IPS-18c (cell line): ENCODE results near the gene NDUFB2.
"Not testable (repeated sequence)": the region's sequence is repeated elsewhere in the genome, so short reads cannot be mapped to it uniquely, and the experiment has no call there.

ENCODE experiments used
- H3K4me3 ChIP-seq: 2 replicates; pipeline ENCODE4 v1.7.0; 2013; ENCODE audit warnings: low read depth, mild to moderate bottlenecking, low read length, moderate library complexity; ENCODE audit not compliant: insufficient read depth
- H3K9me3 ChIP-seq: one replicate; pipeline ENCODE4 v1.6.1; 2013; ENCODE audit warnings: mild to moderate bottlenecking, low read length, moderate library complexity; ENCODE audit not compliant: control insufficient read depth, insufficient read depth

NDUFB2 gene

DNA sequence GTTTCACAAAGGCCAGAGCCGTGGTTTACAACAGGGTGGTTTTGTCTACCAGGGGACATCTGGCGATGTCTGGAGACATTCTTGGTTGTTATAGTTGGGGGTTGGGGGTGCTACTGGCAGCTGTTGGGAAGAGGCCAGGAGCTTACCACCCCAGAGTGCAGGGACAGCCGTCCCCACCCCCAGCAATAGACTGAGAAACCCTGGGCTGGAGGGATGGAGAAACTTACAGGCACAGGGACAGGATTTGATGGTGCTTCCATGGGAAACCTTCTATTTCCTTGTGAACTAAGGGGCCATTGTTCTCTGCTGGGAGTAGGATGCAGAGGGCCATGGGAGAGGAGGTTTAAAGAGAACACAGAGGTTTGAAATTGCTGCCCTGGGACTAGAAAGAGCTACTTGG is 12.9 kb upstream of the NDUFB2 start:
- Histone ChIP-seq H3K4me3 (no peak overlapping the region), H3K9me3 (no peaks in the 10 kb centered on the region)

DNA sequence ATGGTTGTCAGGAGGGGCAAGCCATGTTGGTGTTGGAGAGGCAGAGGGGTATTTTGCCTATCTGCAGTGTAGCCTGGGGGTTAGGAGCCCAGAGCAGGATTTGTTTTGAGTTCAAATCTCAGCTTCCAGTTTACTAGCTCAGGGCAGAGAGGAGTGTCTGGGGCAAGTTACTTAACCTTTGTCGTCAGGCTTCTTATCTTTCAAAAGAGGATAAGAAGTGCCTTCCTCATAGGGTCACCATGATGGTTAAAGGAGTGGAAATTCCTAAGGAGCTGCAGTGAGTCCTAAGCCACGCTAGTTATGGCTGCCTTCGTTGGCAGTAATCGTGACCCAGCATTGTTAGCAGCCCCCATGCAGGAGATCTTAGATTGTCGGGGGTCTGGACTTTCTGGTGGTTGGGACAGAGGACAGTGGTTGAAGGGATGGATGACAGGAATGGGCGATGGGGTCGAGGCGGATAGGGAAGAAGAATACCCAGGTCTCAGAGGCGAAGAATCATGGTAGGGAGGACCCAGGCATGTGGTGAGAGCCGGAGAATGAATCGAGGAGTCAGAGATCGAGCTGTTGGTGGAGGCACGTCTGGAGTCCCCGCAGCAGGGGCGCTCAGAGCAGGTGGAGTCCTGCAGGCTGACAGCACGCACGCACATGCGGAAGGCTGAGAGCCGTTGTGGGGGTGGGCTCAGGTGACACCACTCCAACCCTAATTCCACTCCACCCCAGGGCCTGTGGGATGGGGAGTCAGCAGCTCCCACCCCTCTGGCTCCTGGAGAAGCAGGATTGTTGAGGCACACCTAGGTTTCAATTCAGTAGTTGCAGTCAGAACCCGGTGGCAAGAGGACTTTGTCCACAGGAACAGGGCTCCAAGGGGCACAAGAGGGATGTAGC is 12.2 kb upstream of the NDUFB2 start:
- Histone ChIP-seq H3K9me3 (no peaks in the 10 kb centered on the region), H3K4me3 (no peak overlapping the region)

DNA sequence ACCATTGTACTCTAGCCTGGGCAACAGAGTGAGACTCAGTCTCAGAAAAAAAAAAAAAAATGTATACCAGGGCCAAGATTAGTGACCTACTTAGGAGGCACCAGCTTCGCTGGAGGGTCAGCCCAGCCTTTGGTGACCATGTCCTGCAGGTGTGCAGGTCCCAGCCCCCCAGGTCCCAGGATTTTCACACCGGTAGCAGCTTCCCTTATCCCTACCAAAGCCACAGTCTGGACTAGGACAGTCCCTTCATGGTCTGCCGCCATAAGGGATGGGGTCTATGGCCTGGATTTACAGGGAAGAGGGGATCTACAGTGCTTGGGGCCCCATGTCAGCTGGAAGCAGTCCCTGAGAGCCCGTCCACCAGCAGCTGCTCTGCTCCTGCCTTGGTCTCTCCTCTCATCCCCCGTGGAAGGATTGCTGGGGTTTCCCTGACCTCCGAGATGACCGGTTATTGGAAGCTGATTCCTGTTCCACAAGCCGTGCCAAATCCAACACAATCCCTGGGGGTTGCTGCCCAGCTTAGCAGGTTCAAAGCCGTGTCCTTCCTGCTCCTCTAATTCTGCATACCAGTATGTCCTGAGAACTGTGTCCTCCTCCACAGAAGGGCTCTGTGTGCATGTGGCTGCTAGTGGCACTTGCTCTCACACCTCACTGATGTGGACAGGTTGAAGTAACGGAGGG is 11.0 kb upstream of the NDUFB2 start:
- H3K9me3 ChIP-seq: no peaks in the 10 kb centered on the region
- H3K4me3 ChIP-seq: no peak overlapping the region

DNA sequence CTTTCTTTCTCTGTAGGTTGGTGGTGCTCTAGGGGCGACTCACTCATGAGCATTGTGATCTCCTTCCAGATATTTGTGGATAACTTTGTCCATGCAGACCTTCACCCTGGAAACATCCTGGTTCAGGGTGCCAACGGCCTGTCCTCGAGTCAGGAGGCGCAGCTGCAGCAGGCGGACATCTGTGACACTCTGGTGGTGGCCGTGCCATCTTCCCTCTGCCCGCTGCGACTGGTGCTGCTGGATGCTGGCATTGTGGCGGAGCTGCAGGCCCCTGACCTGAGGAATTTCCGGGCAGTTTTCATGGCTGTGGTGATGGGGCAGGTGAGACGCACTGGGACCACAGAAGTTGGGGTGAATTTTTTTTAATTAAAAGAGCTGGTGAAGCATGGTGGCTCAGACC is 9.6 kb upstream of the NDUFB2 start:
- H3K4me3 ChIP-seq: no peak overlapping the region
- H3K9me3 ChIP-seq: no peaks in the 10 kb centered on the region

DNA sequence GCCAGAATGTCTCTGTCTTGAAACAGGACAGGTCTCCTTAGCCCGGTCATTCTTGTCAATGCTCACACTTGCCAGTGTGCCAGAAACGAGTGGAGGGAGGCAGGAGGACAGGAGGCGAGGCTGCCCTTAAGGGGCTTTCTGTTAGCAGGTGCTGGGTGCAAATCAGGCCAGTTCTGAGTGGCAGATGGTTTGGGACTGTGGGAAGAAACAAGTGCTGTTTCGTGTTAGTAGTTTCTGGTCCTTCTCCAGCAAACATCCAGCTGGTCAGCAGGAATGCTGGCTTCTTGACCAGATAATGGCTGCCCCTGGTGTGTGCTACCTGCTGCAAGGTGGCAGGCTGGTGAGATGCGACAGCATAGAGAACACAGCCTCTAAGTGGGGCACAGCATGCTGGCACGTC is 8.2 kb upstream of the NDUFB2 start:
- H3K4me3 ChIP-seq: no peak overlapping the region
- H3K9me3 ChIP-seq: no peaks in the 10 kb centered on the region

DNA sequence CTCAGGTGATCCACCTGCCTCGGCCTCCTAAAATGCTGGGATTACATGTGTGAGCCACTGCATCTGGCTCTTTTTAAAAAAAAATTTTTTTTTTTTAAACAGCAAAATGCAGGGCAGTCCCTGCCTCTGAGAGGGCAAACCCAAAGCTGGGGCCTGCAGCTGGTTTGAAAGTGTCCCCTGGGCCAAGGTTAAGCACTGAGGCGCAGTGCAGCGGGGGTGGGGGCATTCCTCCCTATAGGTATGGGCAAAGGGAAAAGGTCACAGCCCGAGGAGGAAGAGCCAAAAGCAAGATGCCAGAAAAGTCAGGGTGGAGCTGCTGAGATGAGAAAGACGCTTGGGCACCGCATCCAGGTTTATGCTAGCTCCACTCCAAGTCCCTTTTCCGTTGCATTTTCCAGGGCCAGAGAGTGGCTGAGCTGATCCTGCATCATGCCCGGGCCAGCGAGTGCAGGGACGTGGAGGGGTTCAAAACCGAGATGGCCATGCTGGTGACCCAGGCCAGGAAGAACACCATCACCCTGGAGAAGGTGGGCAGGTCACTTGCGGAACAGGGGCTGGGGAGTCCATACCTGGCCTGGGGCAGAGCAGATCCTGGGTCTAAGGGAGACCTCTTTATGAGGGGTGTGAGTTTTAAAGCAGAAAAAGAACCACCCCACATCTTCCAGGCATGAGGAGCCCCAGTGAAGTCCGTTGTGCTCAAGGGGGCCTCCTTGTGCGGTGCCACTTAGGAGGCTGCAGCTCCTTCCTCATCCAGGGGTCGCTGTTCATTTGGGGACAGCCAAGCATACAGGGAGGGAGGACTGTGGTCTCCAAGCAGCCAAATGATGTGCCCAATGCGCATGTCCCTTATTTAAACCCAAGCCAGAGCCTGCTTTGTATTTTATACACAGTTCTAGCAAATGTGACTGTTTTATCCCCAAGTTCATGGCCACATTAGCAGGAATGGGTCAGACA is 7.0 kb upstream of the NDUFB2 start:
- Histone ChIP-seq H3K4me3 (no peak overlapping the region), H3K9me3 (no peaks in the 10 kb centered on the region)

DNA sequence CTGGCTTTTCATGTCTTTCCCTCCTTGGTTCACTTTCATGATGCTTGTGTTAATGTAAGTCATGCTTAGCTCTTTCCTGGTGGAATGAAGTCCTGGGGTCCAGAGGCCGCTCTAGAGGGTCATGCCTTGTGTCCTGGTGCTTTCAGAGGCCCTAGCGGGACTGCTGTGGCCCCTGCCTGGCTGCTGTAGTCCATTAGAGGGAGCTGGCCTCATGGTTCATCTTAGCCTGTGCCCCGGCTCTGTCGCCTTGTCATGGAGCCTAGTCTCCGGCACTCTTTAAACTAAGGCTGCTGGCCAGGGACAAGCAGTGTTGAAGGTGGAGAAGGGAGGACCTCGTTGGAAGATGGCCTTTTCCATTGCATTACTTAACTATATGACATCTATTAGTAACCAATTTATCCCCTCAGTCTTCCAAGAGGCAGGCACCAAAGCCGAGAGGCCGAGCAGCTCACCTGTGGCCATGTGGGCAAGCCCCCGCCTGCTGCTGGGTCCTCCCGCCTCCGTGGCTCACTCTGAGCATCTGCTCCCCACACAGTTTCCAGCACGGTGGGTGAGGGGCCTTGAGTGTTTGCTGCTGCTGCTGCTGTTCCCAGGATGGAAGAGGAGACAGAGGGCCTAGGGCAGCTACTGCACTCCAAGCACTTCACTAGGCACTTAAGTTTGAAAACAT is 5.0 kb upstream of the NDUFB2 start:
- Histone ChIP-seq H3K4me3 (no peak overlapping the region), H3K9me3 (no peaks in the 10 kb centered on the region)

DNA sequence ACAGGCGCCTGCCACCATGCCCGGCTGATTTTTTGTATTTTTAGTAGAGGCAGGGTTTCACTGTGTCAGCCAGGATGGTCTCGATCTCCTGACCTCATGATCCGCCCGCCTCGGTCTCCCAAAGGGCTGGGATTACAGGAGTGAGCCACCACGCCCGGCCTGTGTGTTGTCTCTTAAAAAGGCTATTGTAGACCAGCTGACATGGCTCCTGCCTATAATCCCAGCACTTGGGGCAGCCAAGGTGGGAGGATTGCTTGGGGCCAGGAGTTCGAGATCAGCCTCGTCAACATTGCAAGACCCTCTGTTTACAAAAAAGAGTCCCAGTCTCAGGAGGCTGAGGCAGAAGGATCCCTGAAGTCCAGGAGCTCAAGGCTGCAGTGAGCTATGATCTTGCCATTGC is 2.7 kb upstream of the NDUFB2 start:
- H3K9me3 ChIP-seq, H3K4me3 ChIP-seq: not testable (repeated sequence)

DNA sequence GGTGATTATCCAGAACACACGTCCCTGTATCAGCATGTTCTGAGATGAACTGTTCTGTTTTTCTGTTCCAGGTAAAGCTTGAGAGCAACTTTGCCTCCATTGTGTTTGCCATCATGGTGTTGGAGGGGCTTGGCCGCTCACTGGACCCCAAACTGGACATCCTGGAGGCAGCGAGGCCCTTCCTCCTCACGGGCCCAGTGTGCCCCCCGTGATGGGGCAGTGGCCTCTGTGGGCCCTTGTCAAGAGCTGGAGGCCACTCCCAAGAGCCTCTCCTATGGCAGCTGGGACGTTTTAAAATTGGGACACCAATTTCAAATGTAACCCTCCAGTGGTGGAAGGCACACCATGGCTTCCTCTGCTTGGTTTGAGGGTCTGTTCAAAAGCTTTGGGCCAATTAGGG is 1.9 kb upstream of the NDUFB2 start:
- Histone ChIP-seq H3K9me3 (peaks cover 2% of the 10 kb centered on the region), H3K4me3 (no peak overlapping the region)

DNA sequence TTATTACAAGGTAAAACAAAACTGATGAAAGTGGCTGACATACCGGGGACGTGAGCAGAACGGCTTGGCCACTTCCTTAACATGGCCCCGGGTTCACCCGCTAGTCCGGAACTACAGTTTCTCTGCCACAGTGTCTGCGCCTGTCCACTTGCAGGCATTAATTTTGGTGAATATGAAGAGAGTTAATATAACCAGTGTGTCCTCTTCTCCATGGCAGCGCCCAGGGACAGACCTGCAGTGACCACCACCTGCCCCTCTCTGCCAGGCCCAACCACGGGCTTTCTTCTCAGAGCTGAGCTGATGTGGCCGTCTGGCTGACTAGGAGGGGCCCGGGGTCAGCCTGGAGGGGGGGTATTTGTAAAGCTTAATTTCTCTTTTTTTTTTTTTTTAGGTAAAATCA is 1.1 kb upstream of the NDUFB2 start:
- no peak overlapping the region for H3K4me3 ChIP-seq
- H3K9me3 ChIP-seq: peaks cover 2% of the 10 kb centered on the region

DNA sequence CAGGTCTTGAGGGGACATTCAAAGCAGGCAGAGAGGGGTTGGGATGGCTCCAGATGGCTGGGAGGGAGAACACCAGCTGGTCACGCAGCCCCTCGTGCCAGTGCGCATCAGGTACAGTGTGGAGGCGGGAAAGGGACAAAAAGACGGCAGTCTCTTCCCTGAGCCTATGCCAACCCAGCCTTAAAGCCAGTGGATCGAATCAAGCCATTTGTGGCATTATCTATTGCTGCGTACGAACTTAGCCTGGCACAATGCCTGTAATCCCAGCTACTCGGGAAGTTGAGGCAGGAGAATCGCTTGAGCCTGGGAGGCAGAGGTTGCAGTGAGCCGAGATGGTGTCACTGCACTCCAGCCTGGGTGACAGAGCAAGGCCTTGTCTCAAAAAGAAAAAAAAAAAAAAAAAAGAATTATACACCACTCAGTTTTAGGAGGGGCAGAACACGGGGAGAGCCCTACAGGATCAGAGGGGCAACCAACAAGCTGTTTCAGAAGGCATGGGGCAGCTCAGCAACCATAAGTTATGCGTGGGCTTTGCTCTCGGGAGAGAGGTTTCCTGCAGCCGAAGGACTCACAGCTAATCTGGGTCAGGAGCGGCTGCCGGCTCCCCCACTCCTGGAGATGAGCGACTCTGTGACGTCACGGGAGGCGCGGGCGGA is 356 bp upstream of the NDUFB2 start:
- Histone ChIP-seq H3K9me3 (peaks cover 2% of the 10 kb centered on the region), H3K4me3 (peak overlapping the region; percentile 99)

DNA sequence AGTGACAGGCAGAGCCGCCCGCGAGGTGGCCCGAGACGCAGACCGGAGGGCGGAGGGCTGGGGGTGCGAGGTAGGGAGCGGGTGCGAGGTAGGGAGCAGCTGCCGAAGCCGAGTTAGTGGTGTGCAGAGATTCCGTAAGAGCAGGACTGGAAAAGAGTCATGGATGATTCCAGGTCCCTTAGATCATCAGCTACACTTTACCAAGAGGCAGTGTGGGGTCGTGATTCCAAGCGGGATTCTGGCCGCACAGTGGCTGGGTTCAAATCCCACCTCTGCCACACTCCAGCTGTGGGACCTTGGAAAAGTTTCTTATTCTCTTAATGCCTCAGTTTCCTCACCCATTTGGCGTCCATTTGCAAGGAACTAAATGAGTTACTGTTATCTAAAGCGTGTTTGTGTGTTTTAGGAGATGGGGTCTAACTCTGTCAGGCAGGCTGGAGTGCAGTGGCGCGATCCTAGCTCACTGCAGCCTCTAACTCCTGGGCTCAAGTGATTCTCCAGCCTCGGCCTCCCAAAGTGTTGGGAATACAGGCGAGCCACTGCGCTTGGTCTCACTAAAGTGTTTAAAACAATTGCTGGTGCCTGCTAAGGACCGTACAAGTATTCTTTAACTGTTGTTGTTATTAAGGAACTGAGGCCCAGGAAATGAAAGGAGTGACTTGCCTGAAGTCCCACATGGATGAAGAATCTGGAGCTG is 1.1 kb downstream of the NDUFB2 start:
- peaks cover 2% of the 10 kb centered on the region for H3K9me3 ChIP-seq
- peak overlapping the region; percentile 99 for H3K4me3 ChIP-seq

DNA sequence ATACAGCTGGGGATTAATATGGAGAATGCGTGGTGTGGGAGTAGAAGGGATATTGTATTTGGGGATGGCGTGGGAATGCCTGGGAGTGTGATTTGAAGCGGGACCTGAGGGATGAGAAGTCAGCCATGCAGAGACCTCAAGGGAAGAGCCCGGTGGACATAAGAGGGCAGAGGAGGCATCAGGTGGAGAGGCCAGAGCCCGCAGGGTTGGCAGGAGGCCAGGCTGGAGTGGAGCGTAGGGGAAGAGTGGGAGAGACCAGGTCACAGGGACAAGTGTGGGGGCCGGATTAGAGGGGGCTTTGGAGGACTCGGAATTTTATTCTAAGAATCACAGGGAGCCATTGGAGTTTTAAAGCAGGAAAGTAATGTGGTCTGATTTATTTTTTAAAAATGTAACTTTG is 2.0 kb downstream of the NDUFB2 start:
- Histone ChIP-seq H3K9me3 (peaks cover 2% of the 10 kb centered on the region), H3K4me3 (no peak overlapping the region)

DNA sequence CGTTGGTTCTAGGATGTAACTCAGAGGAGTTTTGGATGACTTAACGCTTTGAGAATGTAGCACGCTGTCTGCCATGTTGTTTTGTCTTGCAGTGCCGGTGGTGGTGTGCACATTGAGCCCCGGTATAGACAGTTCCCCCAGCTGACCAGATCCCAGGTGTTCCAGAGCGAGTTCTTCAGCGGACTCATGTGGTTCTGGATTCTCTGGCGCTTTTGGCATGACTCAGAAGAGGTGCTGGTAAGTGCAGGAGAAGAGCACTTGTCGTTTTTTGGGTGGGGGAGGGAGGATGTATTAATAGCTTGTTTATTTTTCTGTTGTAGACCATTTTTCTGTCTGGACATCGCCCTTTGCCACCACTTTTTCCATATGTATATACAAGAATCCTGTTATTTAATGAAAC is 6.3 kb downstream of the NDUFB2 start:
- Histone ChIP-seq H3K9me3 (no peaks in the 10 kb centered on the region), H3K4me3 (no peak overlapping the region)

DNA sequence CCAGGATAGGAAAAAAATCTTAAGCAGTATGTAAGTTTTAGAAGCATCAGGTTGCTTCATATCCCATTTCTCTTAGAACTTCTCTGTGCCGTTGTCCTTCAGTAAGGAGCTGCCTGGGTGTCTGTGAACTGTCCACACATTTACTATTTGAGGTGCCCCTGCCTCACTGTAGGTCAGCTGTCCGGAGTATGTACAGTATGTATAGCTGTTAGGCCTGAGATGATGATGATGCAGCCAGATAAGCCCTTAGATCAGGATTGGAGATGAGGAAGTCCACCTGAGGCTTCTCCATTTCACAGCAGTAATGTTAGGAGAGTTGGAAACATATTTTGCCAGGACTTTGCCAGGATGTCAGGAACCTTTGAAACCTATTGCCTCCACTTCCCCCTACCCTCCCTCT is 7.7 kb downstream of the NDUFB2 start:
- no peaks in the 10 kb centered on the region for H3K9me3 ChIP-seq
- no peak overlapping the region for H3K4me3 ChIP-seq

DNA sequence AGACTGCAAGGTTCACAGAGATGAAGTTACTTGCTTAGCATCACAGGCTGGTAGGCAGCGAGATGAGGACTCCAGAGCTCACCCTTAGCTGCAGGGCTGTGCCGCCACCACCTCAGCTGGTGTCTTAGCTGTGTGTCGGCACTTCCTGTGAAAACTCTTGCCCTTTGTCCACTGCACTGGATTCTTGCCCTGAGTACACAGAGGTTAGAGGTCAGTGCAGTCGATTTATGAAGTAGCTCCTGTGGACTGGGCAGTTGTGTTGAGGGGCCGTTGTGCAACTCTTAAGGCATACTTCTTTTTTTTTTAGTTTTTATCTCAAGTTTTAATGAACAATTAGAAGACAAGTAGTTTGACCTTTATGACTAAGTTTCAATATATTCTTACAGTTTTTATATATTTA is 10.6 kb downstream of the NDUFB2 start:
- H3K4me3 ChIP-seq: no peak overlapping the region
- H3K9me3 ChIP-seq: no peaks in the 10 kb centered on the region
